HCT116 (cell line): Measurements from ENCODE around the gene CALHM3. TPM values are rescaled to one million over a fixed set of nuclear protein-coding genes. Genes with fewer than 3 reads are reported as not detected.

Source experiments
- ATAC-seq: fragments of 200-7000 bp; cut with Tn5 transposase; 2 replicates; pipeline ENCODE4 v1.9.1; 2020; ENCODE audit warnings: mild to moderate bottlenecking, moderate library complexity
- BruUV-seq: library from RNA; stranded (reverse); fragments of 400-500 nt; replicated peaks from 2 replicates; lab custom pipeline; 2021; lab: Mats Ljungman, UMichigan
- CTCF ChIA-PET: fragments of 300-600 bp; sonication (Branson Sonifier 250); formaldehyde crosslinking; loops from one replicate; lab custom pipeline; 2021; ENCODE audit warnings: antibody characterized with exemption; lab: Charles Lee
- POLR2A ChIA-PET: fragments of 300-600, 350-600 bp; sonication (Branson Sonifier 250); formaldehyde crosslinking; loops from one replicate; lab custom pipeline; 2021; ENCODE audit warnings: antibody characterized with exemption; lab: Charles Lee
- RAD21 ChIA-PET, 2 experiments: fragments of 300-600 bp; sonication (Branson Sonifier 250); formaldehyde crosslinking; loops; one replicate each; lab custom pipeline; 2023; ENCODE audit warnings: low total read pairs in 2 of 2; ENCODE audit not compliant: uncharacterized antibody in 2 of 2, unreplicated experiment in 2 of 2, low non-redundant PET in 1 of 2; lab: Charles Lee
- DNase-seq: peaks from one replicate; pipeline ENCODE4 v3.0.0-alpha.2; 2010; ENCODE audit warnings: low read depth, low spot score
- H2AFZ ChIP-seq: fragments of 200-600 bp; shearing (Covaris generic), sonication (generic); 2 replicates; pipeline ENCODE4 v1.6.1; 2017; ENCODE audit warnings: low read depth, mixed run types, mixed read lengths, antibody characterized with exemption, low read length; ENCODE audit not compliant: poor library complexity, severe bottlenecking
- H3K27ac ChIP-seq: 2 replicates; pipeline ENCODE4 v1.5.1; 2012; ENCODE audit warnings: low read depth, low read length
- H3K27me3 ChIP-seq: fragments of 200-600 bp; sonication (generic); 2 replicates; pipeline ENCODE4 v1.6.1; 2016; ENCODE audit warnings: mixed run types, low read length, mixed read lengths; ENCODE audit not compliant: insufficient read depth
- H3K36me3 ChIP-seq, 2 experiments: fragments of 200-500 bp in 1 of 2; fragments of 200-600 bp in 1 of 2; sonication (Bioruptor generic) in 1 of 2; sonication (generic) in 1 of 2; 2 replicates each; pipeline versions ENCODE4 v1.5.1 to v1.6.1; 2014 to 2016; ENCODE audit warnings: low read length in 2 of 2, inconsistent platforms in 1 of 2, mixed read lengths in 1 of 2, mixed run types in 1 of 2; ENCODE audit not compliant: insufficient read depth in 2 of 2, control insufficient read depth in 1 of 2
- H3K4me1 ChIP-seq, 2 experiments: fragments of 200-600 bp in 1 of 2; sonication (generic) in 1 of 2; 2 replicates each; pipeline versions ENCODE4 v1.5.1 to v1.6.1; 2012 to 2017; ENCODE audit warnings: low read length in 2 of 2, inconsistent platforms in 1 of 2, mild to moderate bottlenecking in 1 of 2, mixed read lengths in 1 of 2, mixed run types in 1 of 2, moderate library complexity in 1 of 2; ENCODE audit not compliant: insufficient read depth in 2 of 2, control insufficient read depth in 1 of 2
- H3K4me2 ChIP-seq: fragments of 200-600 bp; sonication (generic); 2 replicates; pipeline ENCODE4 v1.6.1; 2017; ENCODE audit warnings: mixed run types, low read length, mixed read lengths
- H3K4me3 ChIP-seq, 2 experiments: fragments of 200-600 bp in 1 of 2; sonication (generic) in 1 of 2; replicated peaks in 1 of 2; 2 replicates each; pipeline ENCODE4 v1.5.1; 2011 to 2016; ENCODE audit warnings: low read length in 2 of 2, control low read depth in 1 of 2, low read depth in 1 of 2, mild to moderate bottlenecking in 1 of 2, mixed read lengths in 1 of 2, mixed run types in 1 of 2
- H3K79me2 ChIP-seq: fragments of 200-600 bp; sonication (generic); 2 replicates; pipeline ENCODE4 v1.6.1; 2017; ENCODE audit warnings: mild to moderate bottlenecking, mixed run types, low read length, moderate library complexity, mixed read lengths; ENCODE audit not compliant: insufficient read depth
- H3K9ac ChIP-seq: fragments of 200-600 bp; sonication (generic); 2 replicates; pipeline ENCODE4 v1.6.1; 2016; ENCODE audit warnings: low read length, mixed read lengths
- H3K9me2 ChIP-seq: fragments of 200-600 bp; sonication (generic), shearing (Covaris generic); 2 replicates; pipeline ENCODE4 v1.6.1; 2017; ENCODE audit warnings: mixed run types, mild to moderate bottlenecking, moderate library complexity; ENCODE audit not compliant: insufficient read depth
- H3K9me3 ChIP-seq, 2 experiments: fragments of 200-500 bp in 1 of 2; fragments of 200-600 bp in 1 of 2; sonication (Bioruptor generic) in 1 of 2; sonication (generic) in 1 of 2; 2 replicates each; pipeline ENCODE4 v1.6.1; 2014 to 2017; ENCODE audit warnings: low read length in 2 of 2, mixed read lengths in 2 of 2, inconsistent platforms in 1 of 2, low read depth in 1 of 2, mild to moderate bottlenecking in 1 of 2, mixed run types in 1 of 2, moderate library complexity in 1 of 2; ENCODE audit not compliant: control insufficient read depth in 1 of 2, insufficient read depth in 1 of 2
- H4K20me1 ChIP-seq: fragments of 200-600 bp; sonication (generic), shearing (Covaris generic); 2 replicates; pipeline ENCODE4 v1.6.1; 2017; ENCODE audit warnings: mixed run types, mild to moderate bottlenecking, moderate library complexity; ENCODE audit not compliant: insufficient read depth
- CEBPB ChIP-seq: IDR thresholded peaks from 2 replicates; pipeline ENCODE4 v1.6.1; 2012; ENCODE audit warnings: low read depth
- EGR1 ChIP-seq: IDR thresholded peaks from 2 replicates; pipeline ENCODE4 v1.6.1; 2012; ENCODE audit warnings: low read depth
- EZH2 ChIP-seq: fragments of 200-600 bp; sonication (generic); IDR thresholded peaks from 2 replicates; pipeline ENCODE4 v1.6.1; 2017; ENCODE audit warnings: antibody characterized with exemption, mixed run types
- EZH2phosphoT487 ChIP-seq: fragments of 200-600 bp; IDR thresholded peaks from 2 replicates; pipeline ENCODE4 v1.6.1; 2018; ENCODE audit warnings: antibody characterized with exemption, borderline replicate concordance
- JUND ChIP-seq: IDR thresholded peaks from 2 replicates; pipeline ENCODE4 v1.6.1; 2012
- RAD21 ChIP-seq: IDR thresholded peaks from 2 replicates; pipeline ENCODE4 v1.6.1; 2012; ENCODE audit warnings: low read depth, mild to moderate bottlenecking
- SIN3A ChIP-seq: IDR thresholded peaks from 2 replicates; pipeline ENCODE4 v1.6.1; 2012; ENCODE audit warnings: low read depth
- SP1 ChIP-seq: IDR thresholded peaks from 2 replicates; pipeline ENCODE4 v1.6.1; 2012; ENCODE audit warnings: low read depth
- ZFX ChIP-seq: fragments of 450-650 bp; IDR thresholded peaks from 2 replicates; pipeline ENCODE4 v1.6.1; 2017
- ZNF274 ChIP-seq: fragments of 200-500 bp; sonication (Bioruptor generic); IDR thresholded peaks from 2 replicates; pipeline ENCODE4 v1.6.1; 2014; ENCODE audit warnings: mild to moderate bottlenecking, low read depth, low read length, inconsistent platforms
- intact Hi-C: fragments of 100-400 bp; cut with micrococcal nuclease; formaldehyde crosslinking; loops from 2 replicates; pipeline ENCODE4 v1.10.0; 2022
- total RNA-seq: library from RNA; stranded (reverse); gene quantifications from one replicate; pipeline ENCODE4 v1.2.1, GENCODE V29; 2021; ENCODE audit not compliant: unreplicated experiment
- TF ChIP-seq, protein P1 (sequence below): IDR thresholded peaks from 2 replicates; pipeline ENCODE4 v1.6.1; 2012
- TF ChIP-seq, protein P2 (sequence below): IDR thresholded peaks from 2 replicates; pipeline ENCODE4 v1.6.1; 2011; ENCODE audit warnings: mild to moderate bottlenecking, low read length, moderate library complexity; ENCODE audit not compliant: insufficient replicate concordance; ENCODE audit errors: extremely low read depth

The CALHM3 gene
- total RNA-seq, 1 experiment from 2014 or later = 0.49 TPM

DNA sequence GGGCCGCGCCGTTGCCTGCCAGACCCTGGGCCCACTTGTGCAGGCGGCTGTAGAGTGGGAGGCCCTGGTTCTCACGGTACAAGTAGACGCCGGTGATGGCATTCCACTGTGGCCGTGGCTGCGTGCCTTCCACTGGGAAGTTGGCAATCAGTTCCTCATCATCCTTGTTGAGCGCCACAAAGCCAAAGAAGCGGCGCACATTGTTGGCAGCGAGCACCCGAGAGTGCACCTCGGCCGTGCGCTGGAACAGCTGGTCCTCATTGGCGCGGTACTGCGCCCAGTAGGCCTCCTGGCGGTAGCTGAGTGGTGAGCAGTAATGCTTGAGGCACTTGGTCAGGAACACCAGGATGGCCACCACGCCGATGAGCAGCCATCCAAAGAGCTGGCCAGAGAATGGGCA, 31.9 kb downstream of the CALHM3 start:
- Histone ChIP-seq H3K4me2 (no peak overlapping the region), H2AFZ (no peak overlapping the region), H3K79me2 (peaks cover 9% of the 10 kb centered on the region; the same call in 1 of the 2 replicates), H4K20me1 (no peaks in the 10 kb centered on the region), H3K36me3 (peaks cover 60 to 68% of the 10 kb centered on the region in 2 experiments), H3K27me3 (no peaks in the 10 kb centered on the region), H3K4me1 (peaks cover 8 to 39% of the 10 kb centered on the region in 2 experiments; a peak in 3 of 4 replicates), H3K4me3 (no peak overlapping the region), H3K9me2 (no peaks in the 10 kb centered on the region), H3K27ac (no peak overlapping the region; the same call in 1 of the 2 replicates), H3K9ac (no peak overlapping the region), H3K9me3 (no peaks in the 10 kb centered on the region)
- TF ChIP-seq ZFX (no peak), CEBPB (no peak), JUND (no peak), SIN3A (no peak), EZH2 (no peak), EZH2phosphoT487 (no peak), ZNF274 (no peak), SP1 (no peak), EGR1 (no peak), RAD21 (no peak)
- TF ChIP-seq, protein P1, sequence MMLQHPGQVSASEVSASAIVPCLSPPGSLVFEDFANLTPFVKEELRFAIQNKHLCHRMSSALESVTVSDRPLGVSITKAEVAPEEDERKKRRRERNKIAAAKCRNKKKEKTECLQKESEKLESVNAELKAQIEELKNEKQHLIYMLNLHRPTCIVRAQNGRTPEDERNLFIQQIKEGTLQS = no peak
- TF ChIP-seq, protein P2, sequence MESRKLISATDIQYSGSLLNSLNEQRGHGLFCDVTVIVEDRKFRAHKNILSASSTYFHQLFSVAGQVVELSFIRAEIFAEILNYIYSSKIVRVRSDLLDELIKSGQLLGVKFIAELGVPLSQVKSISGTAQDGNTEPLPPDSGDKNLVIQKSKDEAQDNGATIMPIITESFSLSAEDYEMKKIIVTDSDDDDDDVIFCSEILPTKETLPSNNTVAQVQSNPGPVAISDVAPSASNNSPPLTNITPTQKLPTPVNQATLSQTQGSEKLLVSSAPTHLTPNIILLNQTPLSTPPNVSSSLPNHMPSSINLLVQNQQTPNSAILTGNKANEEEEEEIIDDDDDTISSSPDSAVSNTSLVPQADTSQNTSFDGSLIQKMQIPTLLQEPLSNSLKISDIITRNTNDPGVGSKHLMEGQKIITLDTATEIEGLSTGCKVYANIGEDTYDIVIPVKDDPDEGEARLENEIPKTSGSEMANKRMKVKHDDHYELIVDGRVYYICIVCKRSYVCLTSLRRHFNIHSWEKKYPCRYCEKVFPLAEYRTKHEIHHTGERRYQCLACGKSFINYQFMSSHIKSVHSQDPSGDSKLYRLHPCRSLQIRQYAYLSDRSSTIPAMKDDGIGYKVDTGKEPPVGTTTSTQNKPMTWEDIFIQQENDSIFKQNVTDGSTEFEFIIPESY = no peak
- RAD21 ChIA-PET = no interaction called here
- POLR2A ChIA-PET = no interaction called here
- BruUV-seq = no TSS peak
- DNase-seq (no peak), ATAC-seq (no peak)
- CTCF ChIA-PET = no interaction called here
- intact Hi-C loops = no loop called here
